GM19238 (cell line): Measurements from ENCODE around the gene TPT1.
"Not testable (repeated sequence)": the region's sequence is repeated elsewhere in the genome, so short reads cannot be mapped to it uniquely, and the experiment has no call there.

ENCODE experiments used
- DNase-seq: peaks from one replicate; pipeline ENCODE4 v3.0.0; 2011; ENCODE audit warnings: low spot score; ENCODE audit not compliant: insufficient read length

Gene TPT1

DNA sequence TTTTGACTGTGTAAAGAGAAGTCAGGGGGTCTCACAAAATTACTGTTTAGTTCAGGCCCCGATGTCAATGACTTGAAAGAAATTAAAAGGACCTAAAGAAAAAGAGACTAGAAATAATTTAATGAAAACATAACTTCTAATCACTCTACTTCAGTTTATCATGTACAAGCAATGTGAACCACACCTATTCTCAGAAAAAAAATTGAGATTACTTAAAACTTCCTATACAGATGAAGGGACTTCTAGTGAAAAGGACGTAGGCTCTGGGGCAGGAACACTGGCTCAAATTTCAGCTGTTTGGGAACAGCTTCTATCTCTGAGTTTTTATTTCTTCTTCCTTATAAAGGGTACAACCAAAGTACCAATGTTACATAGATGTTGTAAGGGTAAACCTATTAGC is 38.0 kb downstream of the TPT1 start:
- DNase-seq, result no peak

DNA sequence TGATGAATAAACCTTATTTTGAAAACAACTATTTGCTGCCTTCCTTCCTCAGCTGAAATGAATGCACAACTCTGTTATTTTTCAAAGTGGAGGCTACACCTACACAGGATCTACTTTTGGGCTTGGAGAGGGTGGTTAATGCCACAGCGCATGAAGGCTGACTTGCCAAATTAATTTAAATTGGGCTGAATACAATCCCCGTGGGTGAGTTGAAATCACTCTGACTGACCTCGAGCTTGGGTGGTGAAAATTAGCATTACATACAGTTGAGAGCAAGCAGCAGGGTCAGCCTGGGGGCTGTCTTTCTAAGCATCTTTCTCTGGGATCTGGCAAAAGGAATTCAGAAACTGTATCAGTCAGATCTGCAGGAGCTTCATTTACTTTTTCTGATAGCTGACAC is 38.5 kb downstream of the TPT1 start:
- DNase-seq, result no peak

DNA sequence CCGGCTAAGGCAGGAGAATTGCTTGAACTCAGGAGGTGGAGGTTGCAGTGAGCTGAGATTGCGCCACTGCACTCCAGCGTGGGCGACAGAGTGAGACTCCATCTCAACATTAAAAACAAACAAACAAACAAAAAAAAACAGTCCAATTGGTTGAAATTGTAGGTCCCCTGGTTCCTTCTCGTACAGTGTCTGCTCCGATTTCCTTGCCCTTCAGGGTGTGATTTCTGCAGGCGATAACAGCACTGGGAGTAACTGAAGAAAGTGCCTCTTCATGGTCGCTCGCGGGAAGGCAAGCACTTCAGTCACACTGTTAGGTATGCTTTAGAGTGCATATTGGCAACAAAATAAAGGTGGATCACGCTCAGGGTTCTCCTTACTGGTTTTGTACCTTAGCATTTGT is 39.7 kb downstream of the TPT1 start:
- DNase-seq, result no peak

DNA sequence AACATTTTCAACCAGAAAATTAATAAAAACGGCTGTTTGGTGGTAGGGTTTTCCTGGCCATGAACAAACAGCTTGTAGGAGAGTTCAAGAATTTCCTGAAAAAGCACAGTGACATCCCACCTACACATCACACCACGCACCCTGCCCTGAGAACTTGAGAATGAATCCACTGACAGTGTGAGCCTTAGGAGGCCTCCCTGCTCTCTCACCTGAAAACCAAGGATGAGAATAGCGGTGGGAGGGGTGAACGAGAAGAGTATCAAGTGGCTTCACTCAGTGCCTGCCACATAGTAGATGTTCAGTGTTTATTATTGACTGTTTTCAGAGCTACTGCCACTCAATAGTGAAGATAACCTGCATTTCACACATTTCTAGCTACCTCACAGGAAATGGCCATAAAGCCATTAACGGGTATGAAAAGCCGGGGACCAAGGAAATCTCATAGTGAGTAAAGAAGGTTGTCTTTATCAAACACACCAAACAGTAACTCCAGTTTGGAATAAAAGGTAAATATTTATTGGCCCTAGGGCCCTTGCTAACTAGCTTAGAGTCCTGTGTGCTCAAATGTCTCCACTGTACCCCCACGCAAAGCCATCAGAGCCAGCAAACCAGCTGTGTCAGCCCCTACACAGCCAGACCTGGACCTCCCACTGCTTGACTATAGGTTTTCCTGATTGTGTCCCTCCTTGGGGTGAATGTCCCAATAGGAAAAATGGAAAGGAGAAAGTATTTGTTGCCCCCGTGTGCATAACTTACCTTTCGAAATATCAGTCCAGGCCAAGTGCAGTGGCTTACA is 40.6 kb downstream of the TPT1 start:
- DNase-seq, result no peak

DNA sequence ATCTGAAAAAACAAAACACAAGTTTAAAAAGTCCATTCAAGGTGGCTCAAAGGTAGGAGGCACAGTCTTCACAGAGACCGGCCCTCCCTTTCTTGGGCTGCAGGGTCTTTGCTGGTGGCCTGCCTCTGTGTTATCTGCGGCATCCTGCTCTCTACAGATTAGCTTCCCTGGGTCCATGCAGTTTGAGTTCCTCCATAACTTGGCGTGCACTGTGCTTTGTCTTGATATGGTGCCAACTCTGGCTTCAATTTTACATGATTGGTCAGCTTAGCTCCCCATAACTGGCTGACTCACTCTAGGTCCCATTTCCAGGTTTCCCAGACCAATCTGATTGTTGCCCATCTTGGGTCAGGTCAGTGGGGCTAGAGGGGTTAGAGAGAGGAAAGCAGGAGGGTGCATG is 41.8 kb downstream of the TPT1 start:
- no peak for DNase-seq

DNA sequence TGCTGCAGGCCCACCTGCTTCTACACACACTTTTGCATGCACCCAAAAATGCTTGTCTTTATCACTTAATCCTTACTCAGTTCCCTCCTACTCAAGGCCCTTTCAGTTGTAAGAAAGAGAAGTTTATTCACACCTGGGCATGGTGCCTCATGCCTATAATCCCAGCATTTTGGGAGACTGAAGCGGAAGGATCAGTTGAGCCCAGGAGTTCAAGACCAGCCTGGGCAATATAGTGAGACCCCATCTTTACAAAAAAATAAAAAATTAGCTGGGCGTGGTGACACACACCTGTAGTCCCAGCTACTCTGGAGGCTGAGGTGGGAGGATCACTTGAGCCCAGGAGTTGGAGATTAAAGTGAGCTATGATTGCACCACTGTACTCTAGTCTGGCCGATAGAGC is 42.4 kb downstream of the TPT1 start:
- not testable (repeated sequence) for DNase-seq

DNA sequence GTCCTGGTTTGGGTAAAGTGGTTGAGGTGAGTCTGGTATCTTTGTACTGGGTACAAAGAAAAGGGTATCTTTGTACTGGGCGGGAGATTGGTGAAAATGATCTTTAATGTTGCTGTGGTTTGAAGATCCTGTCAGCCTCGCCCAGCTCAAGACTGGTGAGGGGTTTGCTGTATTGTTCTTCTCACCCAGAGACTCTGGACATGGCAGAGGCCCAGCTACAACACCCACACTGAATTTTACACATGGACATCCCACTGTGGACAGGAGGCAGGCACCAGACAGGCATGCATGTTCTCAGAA is 42.8 kb downstream of the TPT1 start:
- DNase-seq, result no peak

DNA sequence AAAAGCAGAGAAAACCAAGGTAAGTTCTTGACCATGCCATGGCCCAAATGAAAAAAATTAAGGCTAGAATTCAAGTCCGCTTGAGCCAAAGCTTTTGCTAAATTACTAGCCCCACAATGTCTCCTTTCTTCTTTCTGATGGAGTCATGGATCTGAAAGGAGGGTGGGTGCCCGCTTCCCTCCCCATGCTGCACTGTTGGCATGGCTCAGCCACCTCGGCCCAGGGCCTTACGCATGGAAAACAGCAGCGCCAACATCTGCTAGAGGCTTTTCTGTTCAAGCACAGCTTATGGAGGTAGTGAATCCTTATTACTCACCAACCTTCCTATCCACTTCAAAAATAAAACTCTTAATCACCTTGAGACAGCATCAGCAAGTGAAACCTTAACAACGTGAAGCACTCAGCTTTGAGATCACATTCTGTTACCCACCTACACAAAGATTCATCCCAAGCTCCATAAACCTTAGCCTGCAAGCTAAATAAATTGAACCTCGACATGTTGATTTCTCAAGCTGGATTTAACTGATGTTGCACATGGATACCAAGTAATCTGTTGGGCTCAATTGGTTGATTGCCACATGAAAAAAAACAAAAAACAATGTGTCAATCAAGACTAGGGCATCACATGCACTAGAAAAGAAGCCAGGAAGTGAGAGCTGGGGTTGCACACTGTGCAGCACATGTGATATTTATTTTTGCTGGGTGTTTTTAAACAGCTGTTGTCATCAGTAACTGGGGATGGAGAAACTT is 43.4 kb downstream of the TPT1 start:
- no peak for DNase-seq

DNA sequence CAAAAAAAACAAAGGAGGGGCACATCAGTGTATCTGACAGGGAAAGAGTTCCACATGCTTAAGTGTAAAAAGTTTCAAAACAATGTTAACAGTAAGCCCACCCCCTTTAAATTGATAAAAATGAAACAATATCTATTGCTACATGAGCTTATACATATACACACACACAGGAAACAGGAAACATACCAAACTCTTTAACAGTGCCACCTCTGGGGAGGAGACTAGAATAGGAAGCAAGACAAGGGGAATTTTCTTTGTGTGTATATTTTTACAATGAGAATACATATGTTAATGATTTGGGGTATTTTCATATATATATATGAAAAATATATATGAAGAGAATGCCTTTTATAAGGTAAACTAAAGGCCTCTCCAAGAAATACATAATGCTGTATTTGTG is 44.7 kb downstream of the TPT1 start:
- no peak for DNase-seq

DNA sequence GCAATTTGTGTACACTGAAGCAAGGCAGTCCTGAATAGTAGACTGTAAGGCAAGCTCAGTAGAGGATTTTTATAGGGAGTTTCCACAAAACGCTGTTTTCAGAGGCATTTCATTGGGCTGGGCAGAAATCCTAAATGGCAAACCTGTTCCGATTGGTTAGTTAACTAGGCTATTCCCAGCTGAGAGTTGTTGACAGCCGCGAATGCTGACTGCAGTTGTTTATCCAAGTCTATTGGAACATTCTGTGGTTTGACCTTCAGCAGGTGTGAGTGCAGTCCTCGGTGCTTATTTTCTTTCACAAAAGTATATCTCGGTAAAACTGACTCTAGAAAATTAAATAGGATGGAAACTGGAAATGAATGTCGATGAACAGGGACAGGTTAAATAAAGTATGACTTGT is 45.4 kb downstream of the TPT1 start:
- DNase-seq, result no peak

DNA sequence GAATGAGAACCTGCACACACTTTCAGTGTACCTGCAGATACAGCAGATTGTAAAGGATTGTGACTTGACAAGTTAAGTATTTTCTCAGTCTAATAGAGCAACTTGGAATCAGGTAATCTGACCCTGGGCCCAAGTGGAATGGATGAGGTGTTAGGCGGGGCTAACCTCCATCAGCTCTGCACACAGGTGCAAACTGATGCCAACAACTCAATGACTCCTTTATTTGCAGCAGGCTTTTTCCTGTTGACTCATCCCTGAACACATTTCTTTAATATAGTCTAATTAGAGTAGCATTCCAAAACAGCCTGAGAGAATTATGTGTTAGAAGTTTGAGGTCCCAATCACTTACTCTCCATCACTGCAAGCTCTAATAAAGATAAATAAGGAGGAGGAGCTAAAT is 48.8 kb downstream of the TPT1 start:
- no peak for DNase-seq

DNA sequence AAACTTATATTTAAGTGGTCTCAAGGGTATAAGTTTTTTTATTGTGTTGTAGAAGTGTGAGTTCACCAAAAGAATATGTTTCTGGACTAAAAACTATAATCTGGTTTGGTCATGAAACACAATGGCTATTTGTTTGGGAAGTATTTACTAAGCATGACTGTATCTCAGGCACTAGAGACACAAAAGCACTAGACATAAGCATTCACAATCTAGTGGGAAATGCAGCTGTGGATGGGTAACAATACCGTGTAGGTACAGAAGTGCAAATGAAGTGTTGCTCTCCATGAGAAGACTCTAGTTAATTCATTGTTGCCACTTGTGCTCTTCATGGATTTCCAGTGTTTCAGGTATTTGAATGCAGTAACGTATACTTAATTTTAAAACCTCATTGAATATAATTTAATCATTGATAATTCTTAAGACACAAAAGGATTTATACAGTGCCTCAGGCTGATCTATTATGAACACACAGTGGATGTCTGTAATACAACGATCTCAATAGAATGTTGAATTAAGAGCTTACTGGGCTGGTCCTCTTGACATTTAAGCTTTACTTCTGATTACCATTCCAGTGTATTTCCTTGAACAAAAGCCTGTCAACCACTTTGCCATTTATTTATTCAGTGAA is 50.9 kb downstream of the TPT1 start:
- no peak for DNase-seq
